HL-60/S4 treated with retinoic acid at 250 ng/mL for 4 days and 3 days (cell line): ENCODE results near the gene VSTM2B.
"Not testable (repeated sequence)": the region's sequence is repeated elsewhere in the genome, so short reads cannot be mapped to it uniquely, and the experiment has no call there.

ENCODE experiments used
- in situ Hi-C: fragments of 300-500 bp; cut with MboI; formaldehyde crosslinking; loops from 2 replicates; pipeline ENCODE4 v1.7.0; 2022; ENCODE audit warnings: low sequenced_read_pairs

Gene VSTM2B

GRCh38 chr19:29544656-29545360 is 19.0 kb downstream of the VSTM2B start:
- in situ Hi-C loops, result no loop called here

- in situ Hi-C loops, result not testable (repeated sequence)
Measured at GRCh38 chr19:29545447-29545846, 19.7 kb downstream of the VSTM2B start.

GRCh38 chr19:29545866-29546582 is 20.2 kb downstream of the VSTM2B start:
- in situ Hi-C loops, result no loop called here

- in situ Hi-C loops, result no loop called here
Measured at GRCh38 chr19:29546583-29547190, 20.9 kb downstream of the VSTM2B start.

GRCh38 chr19:29547361-29547960 is 21.7 kb downstream of the VSTM2B start:
- in situ Hi-C loops, result no loop called here

GRCh38 chr19:29547981-29548380 is 22.2 kb downstream of the VSTM2B start:
- in situ Hi-C loops, result no loop called here

- in situ Hi-C loops, result no loop called here
Measured at GRCh38 chr19:29548483-29549085, 22.8 kb downstream of the VSTM2B start.

GRCh38 chr19:29549105-29550070 is 23.6 kb downstream of the VSTM2B start:
- in situ Hi-C loops, result no loop called here

GRCh38 chr19:29550896-29551295 is 25.1 kb downstream of the VSTM2B start:
- in situ Hi-C loops, result no loop called here

- in situ Hi-C loops, result no loop called here
Measured at GRCh38 chr19:29551774-29552173, 26.0 kb downstream of the VSTM2B start.

- in situ Hi-C loops, result no loop called here
Measured at GRCh38 chr19:29552454-29553280, 26.9 kb downstream of the VSTM2B start.

GRCh38 chr19:29554149-29554548 is 28.4 kb downstream of the VSTM2B start:
- in situ Hi-C loops, result no loop called here

GRCh38 chr19:29559110-29559509 is 33.3 kb downstream of the VSTM2B start:
- in situ Hi-C loops, result not testable (repeated sequence)

GRCh38 chr19:29559743-29560142 is 33.9 kb downstream of the VSTM2B start:
- in situ Hi-C loops, result no loop called here

- in situ Hi-C loops, result no loop called here
Measured at GRCh38 chr19:29560313-29561075, 34.7 kb downstream of the VSTM2B start.

GRCh38 chr19:29561601-29562000 is 35.8 kb downstream of the VSTM2B start:
- in situ Hi-C loops, result no loop called here

- in situ Hi-C loops, result no loop called here
Measured at GRCh38 chr19:29562299-29563297, 36.8 kb downstream of the VSTM2B start.
